Mucosa of descending colon (tissue), 3 donors: Measurements from ENCODE around the gene CEP112. TPM values are rescaled to one million over a fixed set of nuclear protein-coding genes. Genes with fewer than 3 reads are reported as not detected.

Source experiments
- ATAC-seq: fragments of 200-7000 bp; cut with Tn5 transposase; one replicate; pipeline ENCODE4 v1.9.1; 2020; ENCODE audit warnings: mild to moderate bottlenecking, moderate library complexity
- DNase-seq, 3 donors: peaks; one replicate each; pipeline ENCODE4 v3.0.0-alpha.2; 2020
- H3K36me3 ChIP-seq: fragments of 200-600 bp; one replicate; pipeline ENCODE4 v1.8.0; 2021; ENCODE audit warnings: low read depth, mild to moderate bottlenecking
- H3K4me1 ChIP-seq: fragments of 200-600 bp; one replicate; pipeline ENCODE4 v1.8.0; 2021; ENCODE audit warnings: low read depth, mild to moderate bottlenecking
- H3K4me3 ChIP-seq: fragments of 200-600 bp; one replicate; pipeline ENCODE4 v1.8.0; 2021; ENCODE audit warnings: mild to moderate bottlenecking
- H3K9me3 ChIP-seq: fragments of 200-600 bp; one replicate; pipeline ENCODE4 v1.8.0; 2021; ENCODE audit warnings: mild to moderate bottlenecking
- intact Hi-C, 2 donors: fragments of 100-400 bp; cut with DNase I in 1 of 2; cut with micrococcal nuclease in 1 of 2; formaldehyde crosslinking; loops; one replicate each; pipeline versions ENCODE4 v1.11.0 to v1.11.1; 2022; cut with DNase I, micrococcal nuclease
- total RNA-seq, 3 donors: library from RNA; stranded (reverse); fragmentation: NEBNext Ultra II Directional in 2 of 3; extraction: Animal tissue kit (Norgen Biotek cat#: 25700) in 2 of 3; gene quantifications; one replicate each; pipeline versions ENCODE4 v1.2.1 to v1.2.4, GENCODE V29; 2021 to 2023
- TF ChIP-seq, protein P1 (sequence below): fragments of 200-600 bp; IDR thresholded peaks from one replicate; pipeline ENCODE4 v1.8.0; 2022; ENCODE audit warnings: antibody characterized with exemption, mild to moderate bottlenecking
- donor health status: DM: no; HTN: no; CAD: no; lungs with moderate emphysema.
- donor health status: DM: no; HTN: no; CAD: no.
- donor health status: DM: no; HTN: yes; CAD: no.

CEP112 gene
- total RNA-seq, 3 donors from 2014 or later, result 6.3 to 18.5 (median 7.0) TPM

GRCh38 chr17:65762973-65763372 is 429.0 kb downstream of the CEP112 start:
- intact Hi-C loops, result no loop called here
- H3K9me3 ChIP-seq, result no peaks in the 10 kb centered on the region
- no peaks in the 10 kb centered on the region for H3K36me3 ChIP-seq
- TF ChIP-seq, protein P1, sequence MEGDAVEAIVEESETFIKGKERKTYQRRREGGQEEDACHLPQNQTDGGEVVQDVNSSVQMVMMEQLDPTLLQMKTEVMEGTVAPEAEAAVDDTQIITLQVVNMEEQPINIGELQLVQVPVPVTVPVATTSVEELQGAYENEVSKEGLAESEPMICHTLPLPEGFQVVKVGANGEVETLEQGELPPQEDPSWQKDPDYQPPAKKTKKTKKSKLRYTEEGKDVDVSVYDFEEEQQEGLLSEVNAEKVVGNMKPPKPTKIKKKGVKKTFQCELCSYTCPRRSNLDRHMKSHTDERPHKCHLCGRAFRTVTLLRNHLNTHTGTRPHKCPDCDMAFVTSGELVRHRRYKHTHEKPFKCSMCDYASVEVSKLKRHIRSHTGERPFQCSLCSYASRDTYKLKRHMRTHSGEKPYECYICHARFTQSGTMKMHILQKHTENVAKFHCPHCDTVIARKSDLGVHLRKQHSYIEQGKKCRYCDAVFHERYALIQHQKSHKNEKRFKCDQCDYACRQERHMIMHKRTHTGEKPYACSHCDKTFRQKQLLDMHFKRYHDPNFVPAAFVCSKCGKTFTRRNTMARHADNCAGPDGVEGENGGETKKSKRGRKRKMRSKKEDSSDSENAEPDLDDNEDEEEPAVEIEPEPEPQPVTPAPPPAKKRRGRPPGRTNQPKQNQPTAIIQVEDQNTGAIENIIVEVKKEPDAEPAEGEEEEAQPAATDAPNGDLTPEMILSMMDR, result no peak
- H3K4me3 ChIP-seq, result no peak overlapping the region
- H3K4me1 ChIP-seq, result no peaks in the 10 kb centered on the region
- ATAC-seq, result no peak
- no peak for DNase-seq

DNA sequence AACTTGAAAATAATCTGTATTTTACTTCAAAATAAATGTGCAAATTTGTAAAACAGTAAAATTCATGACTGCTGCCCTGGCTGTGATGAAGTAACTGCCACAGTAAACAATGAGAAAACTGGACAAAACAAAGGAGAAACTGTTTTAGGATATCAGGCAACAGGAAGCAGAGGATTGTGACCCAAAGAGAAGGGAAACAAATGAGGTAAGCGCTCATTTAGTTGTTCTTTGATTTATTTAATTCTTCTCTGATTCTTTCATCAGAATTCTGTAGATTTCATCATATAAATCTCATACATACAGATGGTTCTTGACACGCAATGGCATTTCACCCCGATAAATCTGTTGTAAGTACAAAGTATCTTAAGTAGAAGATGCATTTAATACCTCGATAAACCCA is 432.4 kb downstream of the CEP112 start:
- H3K36me3 ChIP-seq, result no peaks in the 10 kb centered on the region
- intact Hi-C loops, result no loop called here
- H3K4me3 ChIP-seq, result no peak overlapping the region
- ATAC-seq (no peak), DNase-seq (no peak)
- TF ChIP-seq, protein P1, result no peak
- no peaks in the 10 kb centered on the region for H3K4me1 ChIP-seq
- H3K9me3 ChIP-seq, result no peaks in the 10 kb centered on the region

DNA sequence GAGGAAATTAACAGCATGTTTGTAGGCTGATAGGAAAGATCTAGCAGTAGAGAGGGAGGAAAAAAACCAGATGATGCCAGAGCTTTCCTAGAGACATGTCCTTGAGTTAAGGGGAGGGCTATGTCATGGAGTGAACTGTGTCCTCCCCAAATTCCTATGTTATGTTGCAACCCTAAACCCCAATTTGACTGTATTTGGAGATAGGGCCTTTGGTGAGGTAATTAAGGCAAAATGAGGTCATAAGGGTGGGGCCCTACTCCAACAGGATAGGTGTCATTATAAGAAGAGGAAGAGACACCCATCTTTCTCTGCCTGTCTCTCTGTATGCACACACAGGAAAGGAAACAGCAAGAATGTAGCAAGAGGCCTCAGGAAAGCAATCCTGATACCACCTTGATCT is 435.2 kb downstream of the CEP112 start:
- H3K9me3 ChIP-seq, result no peaks in the 10 kb centered on the region
- no peaks in the 10 kb centered on the region for H3K4me1 ChIP-seq
- intact Hi-C loops, result no loop called here
- TF ChIP-seq, protein P1, result no peak
- DNase-seq (no peak), ATAC-seq (no peak)
- no peaks in the 10 kb centered on the region for H3K36me3 ChIP-seq
- H3K4me3 ChIP-seq, result no peak overlapping the region

GRCh38 chr17:65755799-65756198 is 436.1 kb downstream of the CEP112 start:
- intact Hi-C loops, result no loop called here
- TF ChIP-seq, protein P1, result no peak
- no peaks in the 10 kb centered on the region for H3K36me3 ChIP-seq
- DNase-seq (no peak), ATAC-seq (no peak)
- H3K4me3 ChIP-seq, result no peak overlapping the region
- no peaks in the 10 kb centered on the region for H3K9me3 ChIP-seq
- H3K4me1 ChIP-seq, result no peaks in the 10 kb centered on the region

GRCh38 chr17:65754630-65755029 is 437.3 kb downstream of the CEP112 start:
- Histone ChIP-seq H3K9me3 (no peaks in the 10 kb centered on the region), H3K36me3 (no peaks in the 10 kb centered on the region), H3K4me3 (no peak overlapping the region), H3K4me1 (no peaks in the 10 kb centered on the region)
- DNase-seq (no peak), ATAC-seq (no peak)
- intact Hi-C loops, result no loop called here
- TF ChIP-seq, protein P1, result no peak

GRCh38 chr17:65754081-65754480 is 437.9 kb downstream of the CEP112 start:
- TF ChIP-seq, protein P1, result no peak
- no peaks in the 10 kb centered on the region for H3K36me3 ChIP-seq
- intact Hi-C loops, result no loop called here
- H3K9me3 ChIP-seq, result no peaks in the 10 kb centered on the region
- H3K4me3 ChIP-seq, result no peak overlapping the region
- no peaks in the 10 kb centered on the region for H3K4me1 ChIP-seq
- ATAC-seq (no peak), DNase-seq (no peak)
